Nephron (organoid): ENCODE measurements around the gene NHSL1.

ENCODE experiments used
- H3K27ac Mint-ChIP-seq, 3 experiments: 2 replicates each; pipeline ENCODE4 v1.8.0; 2020; ENCODE audit warnings: mixed read lengths in 3 of 3, mild to moderate bottlenecking in 2 of 3, moderate library complexity in 1 of 3
- H3K27me3 Mint-ChIP-seq: 2 replicates; pipeline ENCODE4 v1.8.0; 2021; ENCODE audit warnings: low read depth, mild to moderate bottlenecking, moderate library complexity, mixed read lengths
- H3K36me3 Mint-ChIP-seq: 2 replicates; pipeline ENCODE4 v1.8.0; 2020; ENCODE audit warnings: low read depth, mixed read lengths
- H3K4me1 Mint-ChIP-seq: 2 replicates; pipeline ENCODE4 v1.8.0; 2020; ENCODE audit warnings: mixed read lengths
- H3K4me3 Mint-ChIP-seq, 3 experiments: 2 replicates each; pipeline ENCODE4 v1.8.0; 2020; ENCODE audit warnings: mild to moderate bottlenecking in 3 of 3, mixed read lengths in 3 of 3, moderate library complexity in 2 of 3
- H3K9me3 Mint-ChIP-seq: 2 replicates; pipeline ENCODE4 v1.8.0; 2020; ENCODE audit warnings: mixed read lengths
- TF ChIP-seq, protein P1 (sequence below), 3 experiments: fragments of 200-600 bp; sonication (generic); IDR thresholded peaks; one replicate each; pipeline ENCODE4 v1.5.0; 2021; ENCODE audit warnings: antibody characterized with exemption in 3 of 3; ENCODE audit not compliant: unreplicated experiment in 3 of 3

NHSL1 gene, protein sequence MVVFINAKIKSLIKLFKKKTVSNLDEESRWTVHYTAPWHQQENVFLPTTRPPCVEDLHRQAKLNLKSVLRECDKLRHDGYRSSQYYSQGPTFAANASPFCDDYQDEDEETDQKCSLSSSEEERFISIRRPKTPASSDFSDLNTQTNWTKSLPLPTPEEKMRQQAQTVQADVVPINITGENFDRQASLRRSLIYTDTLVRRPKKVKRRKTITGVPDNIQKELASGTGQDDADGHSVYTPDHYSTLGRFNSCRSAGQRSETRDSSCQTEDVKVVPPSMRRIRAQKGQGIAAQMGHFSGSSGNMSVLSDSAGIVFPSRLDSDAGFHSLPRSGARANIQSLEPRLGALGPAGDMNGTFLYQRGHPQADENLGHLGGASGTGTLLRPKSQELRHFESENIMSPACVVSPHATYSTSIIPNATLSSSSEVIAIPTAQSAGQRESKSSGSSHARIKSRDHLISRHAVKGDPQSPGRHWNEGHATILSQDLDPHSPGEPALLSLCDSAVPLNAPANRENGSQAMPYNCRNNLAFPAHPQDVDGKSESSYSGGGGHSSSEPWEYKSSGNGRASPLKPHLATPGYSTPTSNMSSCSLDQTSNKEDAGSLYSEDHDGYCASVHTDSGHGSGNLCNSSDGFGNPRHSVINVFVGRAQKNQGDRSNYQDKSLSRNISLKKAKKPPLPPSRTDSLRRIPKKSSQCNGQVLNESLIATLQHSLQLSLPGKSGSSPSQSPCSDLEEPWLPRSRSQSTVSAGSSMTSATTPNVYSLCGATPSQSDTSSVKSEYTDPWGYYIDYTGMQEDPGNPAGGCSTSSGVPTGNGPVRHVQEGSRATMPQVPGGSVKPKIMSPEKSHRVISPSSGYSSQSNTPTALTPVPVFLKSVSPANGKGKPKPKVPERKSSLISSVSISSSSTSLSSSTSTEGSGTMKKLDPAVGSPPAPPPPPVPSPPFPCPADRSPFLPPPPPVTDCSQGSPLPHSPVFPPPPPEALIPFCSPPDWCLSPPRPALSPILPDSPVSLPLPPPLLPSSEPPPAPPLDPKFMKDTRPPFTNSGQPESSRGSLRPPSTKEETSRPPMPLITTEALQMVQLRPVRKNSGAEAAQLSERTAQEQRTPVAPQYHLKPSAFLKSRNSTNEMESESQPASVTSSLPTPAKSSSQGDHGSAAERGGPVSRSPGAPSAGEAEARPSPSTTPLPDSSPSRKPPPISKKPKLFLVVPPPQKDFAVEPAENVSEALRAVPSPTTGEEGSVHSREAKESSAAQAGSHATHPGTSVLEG (N-terminal part only)

DNA sequence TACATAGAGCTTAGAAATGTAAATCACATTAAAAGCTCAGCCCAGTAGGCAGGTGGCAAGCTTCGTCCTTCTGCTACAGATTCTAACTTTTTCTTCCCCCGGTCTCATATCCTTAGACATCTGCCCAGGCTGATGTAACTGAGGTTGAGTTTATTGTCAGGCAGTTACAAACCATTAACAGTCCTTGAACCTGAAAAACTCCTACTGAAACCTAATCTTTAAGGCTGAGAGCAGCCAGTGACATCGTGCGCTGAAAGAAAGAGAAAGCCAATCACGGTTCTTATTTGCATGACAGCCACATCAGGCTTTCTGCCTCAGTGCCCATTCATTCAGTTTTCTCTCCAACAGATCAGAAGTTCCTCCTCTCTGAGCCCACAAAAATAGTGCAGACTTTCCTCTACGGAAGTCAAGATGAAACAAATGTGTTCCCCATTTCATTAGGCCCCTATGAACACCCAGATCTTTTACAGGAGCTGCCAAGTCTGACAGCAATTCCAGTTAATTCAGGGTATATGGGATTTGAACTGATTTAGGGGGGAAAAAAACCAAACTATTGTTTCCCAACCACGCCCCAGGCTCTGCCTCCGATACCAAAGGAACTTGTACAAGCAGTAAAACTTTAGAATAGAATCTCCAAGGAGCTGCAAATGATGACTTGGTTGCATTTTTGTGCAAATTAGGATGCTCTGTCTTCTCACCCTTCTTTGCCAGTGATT lies at the start of gene NHSL1:
NHSL1 (minus strand) TSS at position 192 of the 716 bp plus-strand sequence. CDS start 204 bp downstream, outside the sequence.
- Mint-ChIP-seq H3K9me3 (no peaks in the 10 kb centered on the region), H3K4me1 (peaks cover 39% of the 10 kb centered on the region), H3K27ac (peak within 1 kb of the TSS; percentile 87 to 95 (median 92)), H3K27me3 (no peaks in the 10 kb centered on the region), H3K36me3 (peaks cover 2% of the 10 kb centered on the region), H3K4me3 (peak within 1 kb of the TSS; percentile 64 to 83 (median 72))
- TF ChIP-seq, protein P1, sequence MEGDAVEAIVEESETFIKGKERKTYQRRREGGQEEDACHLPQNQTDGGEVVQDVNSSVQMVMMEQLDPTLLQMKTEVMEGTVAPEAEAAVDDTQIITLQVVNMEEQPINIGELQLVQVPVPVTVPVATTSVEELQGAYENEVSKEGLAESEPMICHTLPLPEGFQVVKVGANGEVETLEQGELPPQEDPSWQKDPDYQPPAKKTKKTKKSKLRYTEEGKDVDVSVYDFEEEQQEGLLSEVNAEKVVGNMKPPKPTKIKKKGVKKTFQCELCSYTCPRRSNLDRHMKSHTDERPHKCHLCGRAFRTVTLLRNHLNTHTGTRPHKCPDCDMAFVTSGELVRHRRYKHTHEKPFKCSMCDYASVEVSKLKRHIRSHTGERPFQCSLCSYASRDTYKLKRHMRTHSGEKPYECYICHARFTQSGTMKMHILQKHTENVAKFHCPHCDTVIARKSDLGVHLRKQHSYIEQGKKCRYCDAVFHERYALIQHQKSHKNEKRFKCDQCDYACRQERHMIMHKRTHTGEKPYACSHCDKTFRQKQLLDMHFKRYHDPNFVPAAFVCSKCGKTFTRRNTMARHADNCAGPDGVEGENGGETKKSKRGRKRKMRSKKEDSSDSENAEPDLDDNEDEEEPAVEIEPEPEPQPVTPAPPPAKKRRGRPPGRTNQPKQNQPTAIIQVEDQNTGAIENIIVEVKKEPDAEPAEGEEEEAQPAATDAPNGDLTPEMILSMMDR (IDR thresholded peaks at IDR 0.05; ENCODE audit: unreplicated experiment in 3 of 3): no peak

- TF ChIP-seq, protein P1 (IDR thresholded peaks at IDR 0.05; ENCODE audit: unreplicated experiment in 3 of 3): no peak
- Mint-ChIP-seq H3K4me1 (peaks cover 31% of the 10 kb centered on the region), H3K27ac (peak overlapping the region in 1 of 3 experiments; percentile 22), H3K27me3 (no peaks in the 10 kb centered on the region), H3K36me3 (no peaks in the 10 kb centered on the region), H3K4me3 (no peak overlapping the region), H3K9me3 (no peaks in the 10 kb centered on the region)
These were observed 47.5 kb upstream of the NHSL1 start for GRCh38 chr6:138546733-138547185.

DNA sequence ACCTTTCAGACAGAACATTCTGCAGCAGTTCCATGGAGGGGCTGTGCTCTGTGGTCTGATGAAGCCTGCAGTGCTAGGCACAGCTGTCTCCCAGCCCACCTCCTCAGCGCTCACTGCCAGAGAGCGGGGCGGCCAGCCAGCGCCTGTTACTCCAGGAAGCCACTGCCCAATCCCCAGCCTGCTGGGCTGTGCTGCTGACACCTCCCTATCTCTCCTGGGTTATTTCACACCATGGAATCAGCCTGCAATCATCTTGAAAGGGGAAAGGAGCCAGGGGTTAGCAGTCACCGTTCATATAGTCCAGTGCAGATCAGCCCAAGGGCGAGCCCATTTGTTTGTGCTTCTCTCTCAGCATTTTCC lies 46.3 kb upstream of the NHSL1 start:
- peak overlapping the region; percentile 43 to 79 (median 66) for H3K27ac Mint-ChIP-seq
- H3K4me3 Mint-ChIP-seq: peak overlapping the region; percentile 45 to 85 (median 76)
- TF ChIP-seq, protein P1 (IDR thresholded peaks at IDR 0.05; ENCODE audit: unreplicated experiment in 3 of 3): no peak
- H3K27me3 Mint-ChIP-seq: no peaks in the 10 kb centered on the region
- peaks cover 38% of the 10 kb centered on the region for H3K4me1 Mint-ChIP-seq
- no peaks in the 10 kb centered on the region for H3K36me3 Mint-ChIP-seq
- H3K9me3 Mint-ChIP-seq: no peaks in the 10 kb centered on the region

DNA sequence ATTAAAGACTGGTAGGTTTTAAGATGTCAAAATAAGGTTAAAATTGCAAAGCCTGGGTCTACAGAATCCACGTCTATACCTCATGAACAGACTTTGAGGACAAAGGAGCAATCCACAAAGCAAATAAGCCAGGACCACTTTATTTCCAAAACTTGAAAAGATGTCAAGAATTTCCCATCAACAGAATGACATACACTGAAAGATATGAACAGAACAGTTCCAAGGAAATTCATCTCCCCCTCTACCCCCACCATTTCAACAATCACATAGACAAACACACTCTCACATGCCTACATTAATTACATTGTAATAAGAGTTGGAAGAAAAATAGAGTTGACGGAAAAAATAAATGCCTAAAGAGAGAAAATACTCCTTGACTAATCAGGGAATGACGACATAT lies 45.2 kb upstream of the NHSL1 start:
- Mint-ChIP-seq H3K9me3 (no peaks in the 10 kb centered on the region), H3K27me3 (no peaks in the 10 kb centered on the region), H3K27ac (peak overlapping the region in 2 of 3 experiments; percentile 53 to 66), H3K4me1 (peaks cover 49% of the 10 kb centered on the region), H3K4me3 (peak overlapping the region in 2 of 3 experiments; percentile 79 to 84), H3K36me3 (no peaks in the 10 kb centered on the region)
- TF ChIP-seq, protein P1 (IDR thresholded peaks at IDR 0.05; ENCODE audit: unreplicated experiment in 3 of 3): no peak

DNA sequence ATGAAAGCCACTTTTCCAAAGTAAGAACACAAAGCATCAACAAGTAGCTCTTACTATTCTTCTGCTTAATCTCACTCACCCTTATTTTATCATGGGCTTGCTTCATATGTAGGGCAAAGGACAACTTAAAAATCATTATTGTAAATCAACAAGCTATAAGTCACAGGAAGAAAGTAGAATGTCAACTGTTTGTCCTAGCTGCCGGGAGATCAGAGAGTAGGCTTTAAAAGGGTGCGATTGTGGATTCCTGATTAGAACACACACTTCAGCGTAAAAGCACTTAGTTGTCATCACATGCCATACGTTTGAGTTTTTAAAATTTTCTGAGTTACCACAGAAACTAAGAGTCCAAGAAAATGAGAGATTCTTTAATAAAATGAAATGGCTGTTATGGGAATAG lies 44.4 kb upstream of the NHSL1 start:
- TF ChIP-seq, protein P1 (IDR thresholded peaks at IDR 0.05; ENCODE audit: unreplicated experiment in 3 of 3): no peak
- peak overlapping the region in 2 of 3 experiments; percentile 79 to 84 for H3K4me3 Mint-ChIP-seq
- H3K27ac Mint-ChIP-seq: peak overlapping the region in 2 of 3 experiments; percentile 26 to 66
- no peaks in the 10 kb centered on the region for H3K9me3 Mint-ChIP-seq
- peaks cover 57% of the 10 kb centered on the region for H3K4me1 Mint-ChIP-seq
- H3K27me3 Mint-ChIP-seq: no peaks in the 10 kb centered on the region
- no peaks in the 10 kb centered on the region for H3K36me3 Mint-ChIP-seq
